Retina (tissue), 1 donor: ENCODE data around the gene MX1.

Experiments
- DNase-seq: peaks from one replicate; pipeline ENCODE4 v3.0.0-alpha.2; 2016

The MX1 gene

GRCh38 chr21:41425954-41426675 lies at the start of gene MX1:
MX1 (plus strand) TSS chr21:41426239; CDS start chr21:41432071, 5,832 bp downstream.
- DNase-seq: peak; percentile 74

- no peak for DNase-seq
Measured at GRCh38 chr21:41377715-41378114, 48.3 kb upstream of the MX1 start.

- DNase-seq: no peak
Measured at GRCh38 chr21:41378849-41379248, 47.2 kb upstream of the MX1 start.

- DNase-seq: no peak
Measured at GRCh38 chr21:41379901-41380300, 46.1 kb upstream of the MX1 start.

GRCh38 chr21:41381731-41382130 lies 44.3 kb upstream of the MX1 start:
- no peak for DNase-seq

- no peak for DNase-seq
Measured at GRCh38 chr21:41387042-41387819, 38.8 kb upstream of the MX1 start.

- no peak for DNase-seq
Measured at GRCh38 chr21:41387824-41388223, 38.2 kb upstream of the MX1 start.

- no peak for DNase-seq
Measured at GRCh38 chr21:41388259-41388658, 37.8 kb upstream of the MX1 start.

- no peak for DNase-seq
Measured at GRCh38 chr21:41390043-41390639, 35.9 kb upstream of the MX1 start.

GRCh38 chr21:41393876-41394465 lies 32.1 kb upstream of the MX1 start:
- DNase-seq: no peak

GRCh38 chr21:41396558-41397075 lies 29.4 kb upstream of the MX1 start:
- no peak for DNase-seq

- no peak for DNase-seq
Measured at GRCh38 chr21:41397471-41397891, 28.6 kb upstream of the MX1 start.

- no peak for DNase-seq
Measured at GRCh38 chr21:41398251-41398650, 27.8 kb upstream of the MX1 start.

GRCh38 chr21:41398831-41399230 lies 27.2 kb upstream of the MX1 start:
- DNase-seq: no peak

GRCh38 chr21:41399246-41399800 lies 26.7 kb upstream of the MX1 start:
- DNase-seq: no peak

- DNase-seq: no peak
Measured at GRCh38 chr21:41402231-41402630, 23.8 kb upstream of the MX1 start.

- DNase-seq: no peak
Measured at GRCh38 chr21:41402796-41403195, 23.2 kb upstream of the MX1 start.

GRCh38 chr21:41403331-41403730 lies 22.7 kb upstream of the MX1 start:
- DNase-seq: no peak

- no peak for DNase-seq
Measured at GRCh38 chr21:41403966-41404365, 22.1 kb upstream of the MX1 start.

GRCh38 chr21:41405321-41405720 lies 20.7 kb upstream of the MX1 start:
- no peak for DNase-seq

GRCh38 chr21:41406340-41406739 lies 19.7 kb upstream of the MX1 start:
- no peak for DNase-seq

GRCh38 chr21:41407541-41408460 lies 18.2 kb upstream of the MX1 start:
- no peak for DNase-seq
